WTC11 (cell line): ENCODE data around the gene DONSON.

Experiments used
- CTCF ChIP-seq: fragments of 200-600 bp; IDR thresholded peaks from 2 replicates; pipeline ENCODE4 v1.8.0; 2022; ENCODE audit warnings: antibody characterized with exemption
- ETV6 ChIP-seq: sonication (generic); formaldehyde crosslinking; IDR thresholded peaks from 2 replicates; pipeline ENCODE4 v1.8.1; 2022; ENCODE audit warnings: mild to moderate bottlenecking, missing genetic modification reagents
- MLX ChIP-seq: sonication (generic); formaldehyde crosslinking; IDR thresholded peaks from 2 replicates; pipeline ENCODE4 v1.8.1; 2023; ENCODE audit warnings: mild to moderate bottlenecking, missing genetic modification reagents, moderate library complexity
- ZBTB21 ChIP-seq: sonication (generic); formaldehyde crosslinking; IDR thresholded peaks from 2 replicates; pipeline ENCODE4 v1.8.1; 2023; ENCODE audit warnings: mild to moderate bottlenecking, missing genetic modification reagents, borderline replicate concordance
- TF ChIP-seq, protein P1 (sequence below): sonication (generic); formaldehyde crosslinking; IDR thresholded peaks from 2 replicates; pipeline ENCODE4 v1.8.1; 2023; ENCODE audit warnings: mild to moderate bottlenecking, missing genetic modification reagents, borderline replicate concordance
- TF ChIP-seq, protein P2 (sequence below): sonication (generic); formaldehyde crosslinking; IDR thresholded peaks from 2 replicates; pipeline ENCODE4 v1.8.1; 2022; ENCODE audit warnings: low read depth, missing genetic modification reagents, borderline replicate concordance

DNA sequence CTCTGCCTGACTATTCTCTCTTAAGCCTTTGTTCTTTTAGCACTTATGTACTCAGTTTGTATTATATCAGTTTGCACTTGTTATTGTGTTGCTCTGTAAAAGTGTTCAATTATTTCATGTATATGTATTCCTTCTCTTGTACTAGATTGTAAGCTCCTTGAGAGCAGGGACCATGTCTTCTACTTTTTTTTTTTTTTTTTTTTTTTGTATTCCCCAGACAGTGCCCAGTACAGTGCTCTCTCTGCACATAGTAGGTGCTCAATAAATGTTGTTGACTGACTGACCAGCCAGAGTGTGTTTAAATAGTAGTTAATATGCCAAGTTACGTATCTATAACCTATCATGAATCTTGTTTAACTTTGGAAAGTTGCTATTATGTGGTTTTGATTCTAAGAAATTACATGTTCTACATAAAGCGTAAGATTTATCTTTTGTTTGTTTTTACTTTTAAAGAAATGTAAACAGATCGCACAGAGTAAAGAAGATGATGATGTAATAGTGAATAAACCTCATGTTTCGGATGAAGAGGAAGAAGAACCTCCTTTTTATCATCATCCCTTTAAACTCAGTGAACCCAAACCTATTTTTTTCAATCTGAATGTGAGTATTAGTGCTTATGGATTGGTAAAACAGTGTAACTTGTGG is 29.6 kb downstream of the DONSON start:
- TF ChIP-seq MLX (no peak), ZBTB21 (CRISPR knock-in tag) (no peak), CTCF (no peak), ETV6 (no peak)
- TF ChIP-seq, protein P1, sequence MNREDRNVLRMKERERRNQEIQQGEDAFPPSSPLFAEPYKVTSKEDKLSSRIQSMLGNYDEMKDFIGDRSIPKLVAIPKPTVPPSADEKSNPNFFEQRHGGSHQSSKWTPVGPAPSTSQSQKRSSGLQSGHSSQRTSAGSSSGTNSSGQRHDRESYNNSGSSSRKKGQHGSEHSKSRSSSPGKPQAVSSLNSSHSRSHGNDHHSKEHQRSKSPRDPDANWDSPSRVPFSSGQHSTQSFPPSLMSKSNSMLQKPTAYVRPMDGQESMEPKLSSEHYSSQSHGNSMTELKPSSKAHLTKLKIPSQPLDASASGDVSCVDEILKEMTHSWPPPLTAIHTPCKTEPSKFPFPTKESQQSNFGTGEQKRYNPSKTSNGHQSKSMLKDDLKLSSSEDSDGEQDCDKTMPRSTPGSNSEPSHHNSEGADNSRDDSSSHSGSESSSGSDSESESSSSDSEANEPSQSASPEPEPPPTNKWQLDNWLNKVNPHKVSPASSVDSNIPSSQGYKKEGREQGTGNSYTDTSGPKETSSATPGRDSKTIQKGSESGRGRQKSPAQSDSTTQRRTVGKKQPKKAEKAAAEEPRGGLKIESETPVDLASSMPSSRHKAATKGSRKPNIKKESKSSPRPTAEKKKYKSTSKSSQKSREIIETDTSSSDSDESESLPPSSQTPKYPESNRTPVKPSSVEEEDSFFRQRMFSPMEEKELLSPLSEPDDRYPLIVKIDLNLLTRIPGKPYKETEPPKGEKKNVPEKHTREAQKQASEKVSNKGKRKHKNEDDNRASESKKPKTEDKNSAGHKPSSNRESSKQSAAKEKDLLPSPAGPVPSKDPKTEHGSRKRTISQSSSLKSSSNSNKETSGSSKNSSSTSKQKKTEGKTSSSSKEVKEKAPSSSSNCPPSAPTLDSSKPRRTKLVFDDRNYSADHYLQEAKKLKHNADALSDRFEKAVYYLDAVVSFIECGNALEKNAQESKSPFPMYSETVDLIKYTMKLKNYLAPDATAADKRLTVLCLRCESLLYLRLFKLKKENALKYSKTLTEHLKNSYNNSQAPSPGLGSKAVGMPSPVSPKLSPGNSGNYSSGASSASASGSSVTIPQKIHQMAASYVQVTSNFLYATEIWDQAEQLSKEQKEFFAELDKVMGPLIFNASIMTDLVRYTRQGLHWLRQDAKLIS (CRISPR knock-in tag): no peak
- TF ChIP-seq, protein P2, sequence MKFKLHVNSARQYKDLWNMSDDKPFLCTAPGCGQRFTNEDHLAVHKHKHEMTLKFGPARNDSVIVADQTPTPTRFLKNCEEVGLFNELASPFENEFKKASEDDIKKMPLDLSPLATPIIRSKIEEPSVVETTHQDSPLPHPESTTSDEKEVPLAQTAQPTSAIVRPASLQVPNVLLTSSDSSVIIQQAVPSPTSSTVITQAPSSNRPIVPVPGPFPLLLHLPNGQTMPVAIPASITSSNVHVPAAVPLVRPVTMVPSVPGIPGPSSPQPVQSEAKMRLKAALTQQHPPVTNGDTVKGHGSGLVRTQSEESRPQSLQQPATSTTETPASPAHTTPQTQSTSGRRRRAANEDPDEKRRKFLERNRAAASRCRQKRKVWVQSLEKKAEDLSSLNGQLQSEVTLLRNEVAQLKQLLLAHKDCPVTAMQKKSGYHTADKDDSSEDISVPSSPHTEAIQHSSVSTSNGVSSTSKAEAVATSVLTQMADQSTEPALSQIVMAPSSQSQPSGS (CRISPR knock-in tag): no peak
